Stimulated activated effector memory CD8-positive, alpha-beta T cell treated with anti-CD3 and anti-CD28 coated beads, Interleukin-12 subunit alpha, Interleukin-12 subunit beta, amount 100 ng/mL, for 72 hours (primary cell): ENCODE data around the gene PDILT.
A peak's percentile ranks its signal among the peaks of the same experiment; 100 is the strongest.
"Not testable (repeated sequence)": the region's sequence is repeated elsewhere in the genome, so short reads cannot be mapped to it uniquely, and the experiment has no call there.

Source experiments
- ATAC-seq: fragments of 150-1000 bp; cut with Tn5 transposase; 2 replicates; pipeline ENCODE4 v1.10.0; 2021
- DNase-seq, 2 donors: peaks; one replicate each; pipeline ENCODE4 v3.0.0; 2021 to 2022; ENCODE audit warnings: low spot score in 2 of 2
- H3K27ac Mint-ChIP-seq: one replicate; pipeline ENCODE4 v1.8.0; 2022; ENCODE audit warnings: mild to moderate bottlenecking, mixed read lengths
- H3K36me3 Mint-ChIP-seq: one replicate; pipeline ENCODE4 v1.8.0; 2022; ENCODE audit warnings: mild to moderate bottlenecking, mixed read lengths
- H3K4me1 Mint-ChIP-seq: one replicate; pipeline ENCODE4 v1.8.0; 2022; ENCODE audit warnings: mixed read lengths
- H3K4me3 Mint-ChIP-seq: one replicate; pipeline ENCODE4 v1.8.0; 2022; ENCODE audit warnings: mild to moderate bottlenecking, mixed read lengths
- H3K9me3 Mint-ChIP-seq: one replicate; pipeline ENCODE4 v1.8.0; 2022; ENCODE audit warnings: mixed read lengths

PDILT gene

DNA sequence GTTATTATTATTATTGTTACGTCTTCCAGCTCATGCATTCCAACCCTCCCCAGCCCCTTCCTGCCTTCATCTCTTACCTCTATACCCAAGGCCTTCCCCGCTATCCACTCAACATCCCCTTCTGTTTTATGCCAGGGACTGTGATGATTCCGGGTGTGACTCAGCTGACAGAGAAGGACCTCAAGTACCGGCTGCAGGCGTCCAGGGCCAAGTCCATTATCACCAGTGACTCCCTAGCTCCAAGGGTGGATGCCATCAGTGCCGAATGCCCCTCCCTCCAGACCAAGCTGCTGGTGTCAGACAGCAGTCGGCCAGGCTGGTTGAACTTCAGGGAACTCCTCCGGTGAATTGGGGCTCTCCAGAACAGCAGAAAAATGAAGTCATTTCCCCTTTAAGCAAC is 14.6 kb upstream of the PDILT start:
- H3K36me3 Mint-ChIP-seq, H3K9me3 Mint-ChIP-seq, DNase-seq, H3K4me1 Mint-ChIP-seq, ATAC-seq, H3K27ac Mint-ChIP-seq, H3K4me3 Mint-ChIP-seq: not testable (repeated sequence)

DNA sequence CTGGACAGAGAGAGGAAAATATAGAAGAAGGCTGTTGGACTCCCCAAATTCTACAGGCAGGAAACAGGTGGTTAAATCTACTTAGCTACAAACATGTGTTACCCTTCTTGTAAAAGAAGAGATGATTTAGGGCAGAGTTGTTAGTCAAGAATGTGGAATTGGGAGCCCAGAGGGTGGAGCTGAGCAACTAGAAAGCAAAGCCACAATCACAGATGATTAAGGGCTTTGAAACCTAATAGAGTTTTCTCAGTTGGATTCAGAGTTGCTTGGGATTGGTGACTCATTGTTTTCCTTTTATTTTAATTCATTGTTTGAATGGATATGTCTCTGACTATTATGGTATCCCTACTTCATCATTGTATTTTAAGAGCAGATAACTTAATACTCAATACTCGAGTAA is 11.0 kb upstream of the PDILT start:
- Mint-ChIP-seq H3K27ac (no peak overlapping the region), H3K4me1 (no peaks in the 10 kb centered on the region), H3K36me3 (no peaks in the 10 kb centered on the region), H3K4me3 (no peak overlapping the region), H3K9me3 (no peaks in the 10 kb centered on the region)
- ATAC-seq (no peak), DNase-seq (no peak)

DNA sequence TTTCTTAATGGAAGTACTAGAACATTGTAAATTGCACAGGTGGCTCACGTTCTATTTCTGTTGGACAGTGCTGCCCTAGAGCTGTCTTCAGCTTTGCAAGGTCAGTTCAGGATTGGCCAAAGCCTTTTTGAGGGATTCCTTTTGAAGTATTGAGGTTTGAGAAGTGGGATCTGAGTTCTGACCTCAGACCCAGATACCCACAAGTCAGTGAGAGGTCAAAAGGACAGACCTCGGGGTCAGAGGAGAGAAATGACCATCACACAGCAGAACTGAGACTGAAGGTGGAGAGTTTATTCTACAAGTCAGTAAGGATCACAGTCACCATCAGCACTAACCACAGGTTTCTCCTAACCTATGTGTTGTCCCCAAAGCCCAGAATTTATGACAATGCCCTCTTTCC is 6.5 kb upstream of the PDILT start:
- no peak overlapping the region for H3K27ac Mint-ChIP-seq
- ATAC-seq (no peak), DNase-seq (no peak)
- no peak overlapping the region for H3K4me3 Mint-ChIP-seq
- no peaks in the 10 kb centered on the region for H3K4me1 Mint-ChIP-seq
- H3K9me3 Mint-ChIP-seq = no peaks in the 10 kb centered on the region
- H3K36me3 Mint-ChIP-seq = no peaks in the 10 kb centered on the region

DNA sequence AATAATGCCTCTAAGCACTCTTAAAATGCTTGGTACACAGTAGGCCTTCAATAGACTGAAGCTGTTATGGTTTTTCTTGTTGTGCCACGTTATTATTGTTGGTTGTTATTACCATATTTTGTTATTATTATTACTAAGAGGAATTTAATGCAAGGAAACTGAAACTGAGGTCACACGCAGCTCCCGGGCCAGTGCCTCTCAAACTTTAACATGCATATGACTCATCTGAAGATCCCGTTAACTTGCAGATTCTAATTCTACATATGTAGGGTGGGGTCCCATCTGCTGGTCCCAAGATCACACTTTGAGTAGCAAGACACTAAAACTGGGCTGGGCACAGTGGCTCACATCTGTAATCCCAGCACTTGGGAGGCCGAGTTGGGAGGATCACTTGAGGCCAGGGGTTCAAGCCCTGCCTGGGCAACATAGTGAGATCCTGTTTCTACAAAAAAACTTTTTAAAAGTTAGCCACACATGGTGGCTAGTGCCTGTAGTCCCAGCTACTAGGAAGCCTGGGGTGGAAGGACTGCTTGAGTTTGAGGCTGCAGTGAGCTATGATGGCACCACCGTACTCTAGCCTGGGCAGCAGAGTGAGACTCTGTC is 5.7 kb upstream of the PDILT start:
- no peak overlapping the region for H3K4me3 Mint-ChIP-seq
- H3K27ac Mint-ChIP-seq = no peak overlapping the region
- no peak for DNase-seq
- ATAC-seq = no peak
- no peaks in the 10 kb centered on the region for H3K36me3 Mint-ChIP-seq
- no peaks in the 10 kb centered on the region for H3K4me1 Mint-ChIP-seq
- H3K9me3 Mint-ChIP-seq = no peaks in the 10 kb centered on the region

DNA sequence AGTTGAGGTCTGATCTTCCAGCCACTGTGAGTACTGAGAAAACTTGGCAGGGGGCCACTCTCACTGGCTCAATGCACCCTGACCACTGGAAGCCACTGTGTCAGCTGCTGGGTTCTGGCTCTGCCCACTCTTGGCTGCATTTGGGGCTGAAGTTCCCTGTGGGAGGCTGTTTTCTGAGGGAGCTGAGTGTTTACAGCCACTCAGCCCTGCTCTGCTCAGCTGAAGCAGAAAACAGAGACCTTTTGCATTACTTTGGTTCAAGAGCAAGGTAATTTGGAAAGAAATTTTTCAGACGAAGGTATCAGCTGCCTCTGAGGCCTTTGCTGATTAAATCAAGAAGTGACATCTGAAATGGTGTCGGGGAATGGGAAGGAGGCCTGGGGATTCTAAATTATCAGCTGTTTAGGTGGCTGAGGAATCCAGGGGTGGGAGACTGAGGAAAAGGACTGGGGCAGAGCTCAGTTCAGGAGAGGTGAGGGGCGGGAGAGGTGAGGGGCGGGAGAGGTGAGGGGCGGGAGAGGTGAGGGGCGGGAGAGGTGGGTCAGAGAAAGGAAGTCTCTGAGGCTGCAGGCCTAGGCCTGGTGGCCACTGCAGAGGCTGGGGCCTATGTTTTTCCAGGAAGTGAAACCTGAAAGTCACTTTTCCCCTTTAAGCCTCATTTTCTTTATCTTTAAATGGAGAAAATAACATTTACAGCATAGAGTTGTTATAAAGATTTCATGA is 5.0 kb upstream of the PDILT start, which contains the start of gene ACSM5:
Gene ACSM5, plus strand, starts transcription at position 137 of the 723 bp plus-strand sequence. CDS start 1,951 bp downstream, outside the sequence.
- H3K36me3 Mint-ChIP-seq = no peaks in the 10 kb centered on the region
- H3K4me3 Mint-ChIP-seq = no peak within 1 kb of the TSS
- H3K4me1 Mint-ChIP-seq = no peaks in the 10 kb centered on the region
- no peak for ATAC-seq
- DNase-seq = no peak
- no peaks in the 10 kb centered on the region for H3K9me3 Mint-ChIP-seq
- H3K27ac Mint-ChIP-seq = no peak within 1 kb of the TSS

DNA sequence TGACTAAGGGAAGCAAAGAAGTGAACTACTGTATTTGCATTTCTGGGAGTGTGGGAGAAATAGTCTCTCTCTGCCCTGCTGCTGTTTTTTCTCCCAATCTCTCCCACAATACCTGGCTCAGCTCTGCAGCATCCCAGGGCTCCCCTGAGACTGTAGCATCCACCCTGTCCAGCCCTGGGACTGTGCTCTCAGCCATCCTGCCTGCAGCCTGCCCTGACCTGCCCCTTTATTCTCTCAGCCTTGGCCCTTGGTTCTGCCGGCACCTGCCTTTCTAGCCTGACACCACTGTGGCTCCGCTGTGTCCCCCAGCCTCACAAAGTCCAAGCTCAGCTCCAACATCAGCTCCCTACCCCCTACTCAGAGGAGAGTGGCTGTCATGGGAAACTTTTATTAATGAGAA is 1.9 kb downstream of the PDILT start:
- DNase-seq (no peak), ATAC-seq (no peak)
- Mint-ChIP-seq H3K4me1 (no peaks in the 10 kb centered on the region), H3K9me3 (no peaks in the 10 kb centered on the region), H3K36me3 (no peaks in the 10 kb centered on the region), H3K4me3 (no peak overlapping the region), H3K27ac (no peak overlapping the region)

DNA sequence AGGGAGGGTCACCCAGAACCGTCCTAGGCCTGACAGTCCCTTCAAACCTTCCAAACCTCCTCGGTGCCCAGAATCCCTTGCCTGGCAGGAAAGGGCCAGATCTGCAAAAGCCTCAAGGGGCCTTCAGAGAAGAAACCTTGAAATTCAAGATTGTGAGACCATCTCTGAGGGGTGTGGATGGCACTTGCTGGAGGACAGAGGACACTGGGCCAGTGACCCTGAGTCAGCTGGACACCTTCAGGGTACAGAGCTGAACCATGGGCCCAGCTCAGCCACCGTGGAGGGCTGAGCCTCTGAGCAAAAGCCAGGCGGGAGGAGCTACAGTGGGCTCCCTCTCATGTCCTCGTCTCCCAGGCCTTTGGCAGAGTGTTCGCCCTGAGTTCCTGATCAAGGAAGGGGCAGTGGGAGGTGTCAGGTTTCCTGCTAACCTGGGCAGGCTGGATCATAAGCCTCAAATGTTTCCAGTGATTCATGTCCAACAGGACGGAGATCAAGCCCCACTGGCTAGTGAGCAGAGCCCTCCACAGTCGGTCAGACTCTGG is 3.0 kb downstream of the PDILT start:
- Mint-ChIP-seq H3K4me3 (no peak overlapping the region), H3K27ac (no peak overlapping the region), H3K4me1 (no peaks in the 10 kb centered on the region), H3K36me3 (no peaks in the 10 kb centered on the region), H3K9me3 (no peaks in the 10 kb centered on the region)
- ATAC-seq (peak; percentile 20), DNase-seq (no peak)

DNA sequence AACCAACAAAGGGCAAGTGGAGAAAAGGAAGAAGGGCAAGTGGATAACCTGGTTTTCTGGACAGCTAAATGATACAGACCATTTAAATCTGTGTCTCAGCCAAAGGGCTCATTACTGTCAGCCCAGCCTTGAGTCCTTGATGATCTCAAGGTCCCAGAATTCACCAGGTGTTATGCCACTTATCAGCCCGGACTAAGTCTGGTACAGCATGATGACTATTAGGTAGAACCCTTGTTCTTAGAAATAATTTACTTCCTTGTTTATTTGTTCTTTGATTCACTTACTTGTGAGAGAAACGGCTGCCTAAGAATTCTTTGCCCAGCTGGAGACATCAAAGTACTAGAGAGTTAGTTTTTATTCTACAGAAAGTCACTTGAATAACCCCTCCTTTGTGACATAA is 3.5 kb downstream of the PDILT start:
- H3K4me3 Mint-ChIP-seq = no peak overlapping the region
- no peaks in the 10 kb centered on the region for H3K9me3 Mint-ChIP-seq
- H3K36me3 Mint-ChIP-seq = no peaks in the 10 kb centered on the region
- no peaks in the 10 kb centered on the region for H3K4me1 Mint-ChIP-seq
- DNase-seq = no peak
- no peak for ATAC-seq
- H3K27ac Mint-ChIP-seq = no peak overlapping the region

DNA sequence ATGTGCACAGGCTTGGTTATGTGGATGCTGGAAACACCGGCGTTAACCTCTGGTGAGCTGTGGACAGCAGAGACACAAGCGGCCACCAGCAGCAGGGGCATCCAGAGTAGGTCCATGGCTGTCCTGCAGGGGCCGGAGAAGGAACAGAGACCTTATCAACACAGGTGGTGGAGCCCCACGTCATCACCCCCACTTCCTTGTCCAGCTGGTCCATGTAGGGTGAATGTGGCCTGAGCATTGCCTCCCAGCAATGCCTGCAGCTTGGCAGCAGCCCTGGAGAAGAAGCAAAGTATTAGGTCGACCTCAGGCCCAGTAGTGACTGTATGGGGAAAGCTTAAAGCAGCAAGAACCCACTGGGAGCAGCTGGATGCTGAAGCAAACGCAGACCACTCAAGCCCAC is 5.4 kb downstream of the PDILT start:
- no peaks in the 10 kb centered on the region for H3K4me1 Mint-ChIP-seq

DNA sequence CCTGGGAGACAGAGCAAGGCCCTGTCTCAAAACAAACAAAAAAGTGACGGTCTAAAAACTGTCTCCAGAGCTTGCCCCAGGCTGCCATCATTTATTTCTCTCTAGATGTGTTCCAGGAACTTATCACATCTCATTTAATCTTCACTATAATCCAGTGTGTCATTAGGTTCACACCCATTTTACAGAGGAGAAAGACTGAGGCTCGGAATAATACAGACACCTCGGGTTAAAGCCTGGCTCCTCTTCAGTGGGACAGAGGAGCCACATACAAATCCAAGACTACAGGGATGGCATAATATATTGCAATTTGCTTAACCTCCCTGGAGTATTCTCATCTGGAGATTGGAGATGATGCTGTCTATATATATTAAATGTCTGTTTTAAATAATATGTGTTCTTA is 5.9 kb downstream of the PDILT start:
- Mint-ChIP-seq H3K9me3 (no peaks in the 10 kb centered on the region), H3K4me1 (no peaks in the 10 kb centered on the region), H3K27ac (no peak overlapping the region), H3K4me3 (no peak overlapping the region), H3K36me3 (no peaks in the 10 kb centered on the region)
- no peak for ATAC-seq
- DNase-seq = no peak

More for the DNA sequence above, 5.4 kb downstream of the PDILT start:
- Mint-ChIP-seq H3K4me3 (no peak overlapping the region), H3K27ac (no peak overlapping the region), H3K36me3 (no peaks in the 10 kb centered on the region), H3K9me3 (no peaks in the 10 kb centered on the region)
- ATAC-seq (no peak), DNase-seq (no peak)

DNA sequence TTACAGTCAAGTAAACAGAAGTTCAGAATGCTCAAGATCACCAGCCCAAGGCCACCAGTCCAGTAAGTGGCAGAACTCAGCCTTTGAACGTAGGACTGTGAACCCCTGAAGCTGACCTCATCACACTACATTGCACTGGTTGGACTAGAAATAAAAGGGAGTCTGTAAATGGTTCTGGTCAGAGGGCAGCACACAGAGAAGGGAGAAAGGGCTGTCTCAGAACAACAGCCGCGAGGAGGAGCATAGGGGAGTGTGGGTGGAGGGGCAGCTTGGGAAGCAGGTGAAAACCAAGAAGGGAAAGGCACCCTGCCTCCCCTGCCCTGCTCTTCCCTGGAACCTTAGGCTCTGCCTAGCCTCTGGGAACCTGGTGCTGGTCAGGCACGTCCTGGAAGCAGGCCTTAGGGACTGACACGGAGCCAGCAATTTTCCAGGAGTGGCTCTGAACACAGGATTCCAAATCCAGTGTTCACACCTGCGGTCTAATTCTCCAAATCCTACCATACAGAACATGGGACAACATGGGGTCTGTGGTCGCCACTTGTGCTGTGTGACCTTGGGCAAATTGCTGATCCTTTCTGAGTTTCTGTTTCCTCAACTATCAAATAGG is 7.0 kb downstream of the PDILT start:
- no peaks in the 10 kb centered on the region for H3K4me1 Mint-ChIP-seq
- no peak overlapping the region for H3K27ac Mint-ChIP-seq
- ATAC-seq (no peak), DNase-seq (no peak)
- H3K4me3 Mint-ChIP-seq = no peak overlapping the region
- no peaks in the 10 kb centered on the region for H3K9me3 Mint-ChIP-seq
- no peaks in the 10 kb centered on the region for H3K36me3 Mint-ChIP-seq

DNA sequence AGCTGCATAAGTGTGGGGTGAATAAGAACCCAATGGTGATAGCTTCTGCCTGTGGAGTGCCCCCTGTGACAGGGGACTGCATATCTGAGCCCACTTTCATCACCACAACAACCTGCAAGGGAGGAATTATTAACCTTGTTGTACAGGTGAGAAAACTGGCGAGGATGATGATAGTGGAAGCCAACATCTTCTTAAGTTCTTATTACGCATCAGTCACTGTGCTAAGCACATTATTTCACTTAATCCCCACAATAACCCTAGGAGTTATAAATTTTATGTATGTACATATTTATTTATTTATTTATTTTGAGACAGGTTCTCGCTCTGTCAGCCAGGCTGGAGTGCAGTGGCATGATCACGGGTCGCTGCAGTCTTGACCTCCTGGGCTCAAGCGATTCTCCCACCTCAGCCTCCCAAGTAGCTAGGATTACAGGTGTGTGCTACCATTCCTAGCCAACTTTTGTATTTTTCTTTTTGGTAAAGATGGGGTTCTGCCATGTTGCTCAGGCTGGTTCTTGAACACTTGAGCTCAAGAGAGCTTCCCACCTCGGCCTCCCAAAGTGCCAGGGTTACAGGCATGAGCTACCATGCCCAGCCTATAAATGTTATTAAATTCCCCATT is 7.6 kb downstream of the PDILT start:
- Mint-ChIP-seq H3K36me3 (no peaks in the 10 kb centered on the region), H3K27ac (no peak overlapping the region), H3K4me3 (no peak overlapping the region), H3K4me1 (no peaks in the 10 kb centered on the region), H3K9me3 (no peaks in the 10 kb centered on the region)
- DNase-seq = no peak
- ATAC-seq = no peak

DNA sequence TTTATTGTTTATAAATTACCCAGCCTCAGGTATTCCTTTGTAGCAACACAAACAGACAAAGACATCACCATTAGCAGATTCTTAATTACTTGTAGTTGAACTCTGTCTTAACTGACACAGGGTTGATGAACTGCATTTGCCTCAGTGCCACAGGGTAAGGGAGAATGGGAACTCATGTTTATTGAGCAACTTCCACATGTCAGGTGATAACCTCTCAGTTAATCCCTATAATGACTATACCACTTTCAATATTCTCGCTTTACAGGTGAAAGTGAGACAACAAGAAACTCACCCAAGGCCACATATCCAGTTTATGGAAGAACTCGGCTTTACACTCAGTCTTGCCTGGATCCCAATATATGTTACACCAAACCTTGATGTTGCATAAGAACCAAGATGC is 8.6 kb downstream of the PDILT start:
- Mint-ChIP-seq H3K9me3 (no peaks in the 10 kb centered on the region), H3K27ac (no peak overlapping the region), H3K4me3 (no peak overlapping the region), H3K36me3 (no peaks in the 10 kb centered on the region), H3K4me1 (no peaks in the 10 kb centered on the region)
- DNase-seq (no peak), ATAC-seq (no peak)

DNA sequence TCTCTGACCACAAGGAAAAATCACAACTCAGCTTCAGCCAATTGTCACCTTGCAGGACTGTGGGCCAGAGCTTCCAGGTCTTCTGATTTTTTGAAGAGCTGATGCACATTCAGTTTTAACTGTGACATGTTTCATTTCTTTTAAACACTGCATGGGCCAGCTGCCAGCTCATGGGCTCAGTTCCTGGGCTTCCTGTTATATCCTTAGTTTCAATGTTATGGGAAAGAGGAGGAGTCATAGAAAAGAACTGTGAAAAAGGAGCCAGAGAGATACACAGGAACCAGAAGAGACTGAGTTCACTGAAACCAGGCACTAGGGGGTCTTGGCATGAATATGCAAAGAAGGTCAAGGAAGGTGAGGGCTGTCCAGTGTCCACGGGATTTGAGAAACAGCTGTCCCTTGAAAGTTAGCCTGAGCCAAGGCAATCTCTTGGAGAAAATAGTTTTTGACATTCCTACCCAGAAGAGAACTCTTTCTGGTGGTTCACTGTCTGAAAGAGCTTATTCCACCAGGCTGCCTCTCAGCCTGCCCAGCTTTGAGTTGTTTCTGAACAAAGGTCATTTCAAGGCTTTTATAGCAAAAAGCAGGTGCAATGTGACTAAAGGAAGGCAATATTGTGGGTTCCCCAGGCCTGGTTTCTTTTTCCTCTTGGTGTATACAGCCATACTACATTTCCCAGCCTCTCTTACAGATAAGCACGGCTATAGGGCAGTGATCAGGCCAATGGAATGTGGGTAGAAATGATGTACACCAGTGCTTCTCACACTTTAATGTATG is 10.5 kb downstream of the PDILT start:
- H3K9me3 Mint-ChIP-seq = no peaks in the 10 kb centered on the region
- H3K4me1 Mint-ChIP-seq = no peaks in the 10 kb centered on the region
- H3K27ac Mint-ChIP-seq = no peak overlapping the region
- no peak overlapping the region for H3K4me3 Mint-ChIP-seq
- DNase-seq (no peak), ATAC-seq (no peak)
- no peaks in the 10 kb centered on the region for H3K36me3 Mint-ChIP-seq

DNA sequence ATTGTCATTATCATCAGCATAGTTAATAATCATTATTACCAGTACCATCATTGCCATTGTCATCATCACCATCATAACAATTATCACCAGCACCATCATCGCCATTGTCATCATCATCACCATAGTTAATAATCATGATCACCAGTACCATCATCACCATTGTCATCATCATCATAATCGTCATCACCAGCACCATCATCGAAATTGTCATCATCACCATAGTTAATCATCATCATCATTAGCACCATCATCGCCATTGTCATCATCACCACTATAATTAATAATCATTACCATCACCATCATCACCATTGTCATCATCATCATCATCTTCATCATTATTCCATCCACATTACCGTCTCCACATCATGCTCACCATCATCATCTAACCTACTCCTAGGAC is 13.5 kb downstream of the PDILT start:
- no peak overlapping the region for H3K4me3 Mint-ChIP-seq
- no peak for ATAC-seq
- H3K9me3 Mint-ChIP-seq = no peaks in the 10 kb centered on the region
- no peak for DNase-seq
- H3K4me1 Mint-ChIP-seq = no peaks in the 10 kb centered on the region
- no peaks in the 10 kb centered on the region for H3K36me3 Mint-ChIP-seq
- H3K27ac Mint-ChIP-seq = no peak overlapping the region
